ENCODE data around the gene CPLX4. TPM values are rescaled to one million over a fixed set of nuclear protein-coding genes. Genes with fewer than 3 reads are reported as not detected.
"Not testable (repeated sequence)": the region's sequence is repeated elsewhere in the genome, so short reads cannot be mapped to it uniquely, and the experiment has no call there.

CPLX4 gene
- total RNA-seq, 2 donors from 2014 or later = not detected

- WGBS, 2 donors = 4 to 12% methylated on average over 30 to 38 of the region's 38 CpGs
- intact Hi-C loops (cut with DNase I) = no loop called here
- Histone ChIP-seq H3K4me3 (no peak overlapping the region), H3K36me3 (replicated peaks in 1 of 2; ENCODE audit: insufficient read depth in 1 of 2, low read depth in 2 of 2) (no peaks in the 10 kb centered on the region), H3K27me3 (peaks cover 0 to 44% of the 10 kb centered on the region in 2 donors), H3K9me3 (no peaks in the 10 kb centered on the region), H3K27ac (no peak overlapping the region), H3K4me1 (peaks cover 18% of the 10 kb centered on the region)
- no peak for ATAC-seq
- TF ChIP-seq CTCF (IDR thresholded peaks at IDR 0.05) = no peak
- no peak for TF ChIP-seq POLR2A (IDR thresholded peaks at IDR 0.05)
- peak in 1 of 4 donors; percentile 37 for DNase-seq
These were observed 53.0 kb downstream of the CPLX4 start for GRCh38 chr18:59265246-59265973.

- no peaks in the 10 kb centered on the region for H3K9me3 ChIP-seq
- DNase-seq (no peak), ATAC-seq (no peak)
- H3K36me3 ChIP-seq (replicated peaks in 1 of 2; ENCODE audit: insufficient read depth in 1 of 2, low read depth in 2 of 2) = no peaks in the 10 kb centered on the region
- TF ChIP-seq CTCF (IDR thresholded peaks at IDR 0.05) (no peak), POLR2A (IDR thresholded peaks at IDR 0.05) (no peak)
- H3K27ac ChIP-seq = no peak overlapping the region
- WGBS, 2 donors = 2 to 12% methylated on average over 19 to 41 of the region's 41 CpGs
- intact Hi-C loops (cut with DNase I) = no loop called here
- H3K27me3 ChIP-seq = peaks cover 0 to 42% of the 10 kb centered on the region in 2 donors
- H3K4me1 ChIP-seq = peaks cover 18% of the 10 kb centered on the region
- no peak overlapping the region for H3K4me3 ChIP-seq
These were observed 53.7 kb downstream of the CPLX4 start for GRCh38 chr18:59264651-59265245.

GRCh38 chr18:59264121-59264571 lies 54.3 kb downstream of the CPLX4 start:
- no peak for DNase-seq
- Histone ChIP-seq H3K27ac (no peak overlapping the region), H3K36me3 (replicated peaks in 1 of 2; ENCODE audit: insufficient read depth in 1 of 2, low read depth in 2 of 2) (no peaks in the 10 kb centered on the region), H3K9me3 (no peaks in the 10 kb centered on the region), H3K4me3 (no peak overlapping the region), H3K27me3 (peaks cover 0 to 37% of the 10 kb centered on the region in 2 donors), H3K4me1 (peaks cover 15% of the 10 kb centered on the region)
- no peak for TF ChIP-seq POLR2A (IDR thresholded peaks at IDR 0.05)
- TF ChIP-seq CTCF (IDR thresholded peaks at IDR 0.05) = no peak
- intact Hi-C loops (cut with DNase I) = no loop called here
- no peak for ATAC-seq
- 4 to 5% methylated on average over 12 to 17 of the region's 17 CpGs for WGBS, 2 donors

- peaks cover 0 to 34% of the 10 kb centered on the region in 2 donors for H3K27me3 ChIP-seq
These were observed 54.8 kb downstream of the CPLX4 start for GRCh38 chr18:59263661-59264060.

GRCh38 chr18:59262243-59262642 lies 56.2 kb downstream of the CPLX4 start:
- H3K4me1 ChIP-seq; H3K4me3 ChIP-seq; H3K36me3 ChIP-seq (replicated peaks in 1 of 2; ENCODE audit: insufficient read depth in 1 of 2, low read depth in 2 of 2); H3K9me3 ChIP-seq; ATAC-seq; intact Hi-C loops (cut with DNase I); DNase-seq; H3K27ac ChIP-seq: not testable (repeated sequence)
- 86 to 98% methylated on average over 2 of the region's 2 CpGs for WGBS, 2 donors
- H3K27me3 ChIP-seq = peaks cover 0 to 22% of the 10 kb centered on the region in 2 donors

More at GRCh38 chr18:59263661-59264060, 54.8 kb downstream of the CPLX4 start:
- no peak overlapping the region for H3K27ac ChIP-seq
- DNase-seq (no peak), ATAC-seq (no peak)
- no peaks in the 10 kb centered on the region for H3K36me3 ChIP-seq (replicated peaks in 1 of 2; ENCODE audit: insufficient read depth in 1 of 2, low read depth in 2 of 2)
- TF ChIP-seq CTCF (IDR thresholded peaks at IDR 0.05) = no peak
- TF ChIP-seq POLR2A (IDR thresholded peaks at IDR 0.05) = no peak
- WGBS, 2 donors = 6 to 9% methylated on average over 16 of the region's 16 CpGs
- no peaks in the 10 kb centered on the region for H3K9me3 ChIP-seq
- peaks cover 12% of the 10 kb centered on the region for H3K4me1 ChIP-seq
- H3K4me3 ChIP-seq = no peak overlapping the region
- intact Hi-C loops (cut with DNase I) = no loop called here

- intact Hi-C loops (cut with DNase I); H3K27ac ChIP-seq; H3K4me1 ChIP-seq; ATAC-seq; H3K4me3 ChIP-seq; DNase-seq; H3K9me3 ChIP-seq; H3K36me3 ChIP-seq (replicated peaks in 1 of 2; ENCODE audit: insufficient read depth in 1 of 2, low read depth in 2 of 2): not testable (repeated sequence)
- 71 to 82% methylated on average over 3 of the region's 3 CpGs for WGBS, 2 donors
- peaks cover 0 to 18% of the 10 kb centered on the region in 2 donors for H3K27me3 ChIP-seq
These were observed 56.6 kb downstream of the CPLX4 start for GRCh38 chr18:59261842-59262241.

GRCh38 chr18:59255491-59255890 lies 63.0 kb downstream of the CPLX4 start:
- H3K9me3 ChIP-seq; H3K27ac ChIP-seq; H3K27me3 ChIP-seq; H3K4me1 ChIP-seq; DNase-seq; ATAC-seq; H3K36me3 ChIP-seq (replicated peaks in 1 of 2; ENCODE audit: insufficient read depth in 1 of 2, low read depth in 2 of 2); intact Hi-C loops (cut with DNase I); H3K4me3 ChIP-seq: not testable (repeated sequence)
- WGBS, 2 donors = 73 to 85% methylated on average over 8 to 14 of the region's 30 CpGs
